ENCODE results near the gene SOX8. TPM values are rescaled to one million over a fixed set of nuclear protein-coding genes. Genes with fewer than 3 reads are reported as not detected.

The SOX8 gene
- polyA plus RNA-seq, 3 donors: not detected

DNA sequence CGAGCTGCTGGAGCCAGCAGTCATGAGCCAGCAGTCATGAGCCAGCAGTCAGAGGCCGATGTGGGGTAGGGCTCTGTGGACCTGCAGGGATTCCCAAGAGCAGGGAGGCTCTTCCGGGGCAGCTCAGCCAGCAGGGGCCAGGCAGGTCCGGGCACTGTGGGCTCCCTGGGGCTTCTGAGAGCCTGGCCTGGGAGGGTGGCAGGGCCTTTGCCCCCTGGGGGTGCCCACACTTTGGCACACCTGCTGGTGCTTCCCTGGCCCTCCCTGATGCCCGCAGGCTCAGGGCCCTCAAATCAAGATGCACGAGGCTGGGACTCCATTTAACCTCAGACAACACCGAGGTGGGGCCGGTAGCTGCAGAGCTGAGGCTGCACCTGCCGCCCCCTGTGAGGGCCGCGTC, 18.1 kb downstream of the SOX8 start:
- Histone ChIP-seq H3K36me3 (replicated peaks in 1 of 2; ENCODE audit: control insufficient read depth in 1 of 2, insufficient read depth in 2 of 2, low read length in 2 of 2) (no peaks in the 10 kb centered on the region), H3K9me3 (replicated peaks in 1 of 2; ENCODE audit: control insufficient read depth in 1 of 2, insufficient read depth in 1 of 2, low read length in 2 of 2) (peaks cover 12 to 20% of the 10 kb centered on the region in 2 donors), H3K4me1 (ENCODE audit: control insufficient read depth in 1 of 2, insufficient read depth in 2 of 2, low read length in 2 of 2) (no peaks in the 10 kb centered on the region), H3K9ac (ENCODE audit: insufficient read depth, low read length, poor library complexity, severe bottlenecking) (no peak overlapping the region), H3K27me3 (ENCODE audit: control insufficient read depth in 2 of 2, insufficient read depth in 2 of 2, low read length in 2 of 2) (peaks cover 0 to 18% of the 10 kb centered on the region in 2 donors), H3K27ac (ENCODE audit: low read depth in 1 of 2, low read length in 2 of 2) (no peak overlapping the region), H2AFZ (ENCODE audit: insufficient read depth, low read depth, low read length, poor library complexity, severe bottlenecking) (no peak overlapping the region), H3K4me2 (replicated peaks; ENCODE audit: extremely low read depth, low read length, poor library complexity, severe bottlenecking) (no peak overlapping the region), H3K79me2 (ENCODE audit: insufficient read depth, low read length) (no peaks in the 10 kb centered on the region), H4K20me1 (ENCODE audit: insufficient read depth, low read length) (no peaks in the 10 kb centered on the region), H3K4me3 (replicated peaks in 1 of 3; ENCODE audit: low read depth in 2 of 3, low read length in 3 of 3) (no peak overlapping the region)
- Mint-ChIP-seq H3K4me1 (no peaks in the 10 kb centered on the region), H3K9me3 (peaks cover 15 to 23% (median 20%) of the 10 kb centered on the region in 7 donors), H3K4me3 (no peak overlapping the region), H3K36me3 (no peaks in the 10 kb centered on the region), H3K27me3 (ENCODE audit: low read depth in 3 of 3) (peaks cover 26 to 39% (median 29%) of the 10 kb centered on the region in 3 donors), H3K27ac (no peak overlapping the region)
- TF ChIP-seq, protein P1, sequence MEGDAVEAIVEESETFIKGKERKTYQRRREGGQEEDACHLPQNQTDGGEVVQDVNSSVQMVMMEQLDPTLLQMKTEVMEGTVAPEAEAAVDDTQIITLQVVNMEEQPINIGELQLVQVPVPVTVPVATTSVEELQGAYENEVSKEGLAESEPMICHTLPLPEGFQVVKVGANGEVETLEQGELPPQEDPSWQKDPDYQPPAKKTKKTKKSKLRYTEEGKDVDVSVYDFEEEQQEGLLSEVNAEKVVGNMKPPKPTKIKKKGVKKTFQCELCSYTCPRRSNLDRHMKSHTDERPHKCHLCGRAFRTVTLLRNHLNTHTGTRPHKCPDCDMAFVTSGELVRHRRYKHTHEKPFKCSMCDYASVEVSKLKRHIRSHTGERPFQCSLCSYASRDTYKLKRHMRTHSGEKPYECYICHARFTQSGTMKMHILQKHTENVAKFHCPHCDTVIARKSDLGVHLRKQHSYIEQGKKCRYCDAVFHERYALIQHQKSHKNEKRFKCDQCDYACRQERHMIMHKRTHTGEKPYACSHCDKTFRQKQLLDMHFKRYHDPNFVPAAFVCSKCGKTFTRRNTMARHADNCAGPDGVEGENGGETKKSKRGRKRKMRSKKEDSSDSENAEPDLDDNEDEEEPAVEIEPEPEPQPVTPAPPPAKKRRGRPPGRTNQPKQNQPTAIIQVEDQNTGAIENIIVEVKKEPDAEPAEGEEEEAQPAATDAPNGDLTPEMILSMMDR (IDR thresholded peaks at IDR 0.05): no peak
- intact Hi-C loops (cut with micrococcal nuclease): loop anchor here in 1 of 2 donors (5.0 kb wide), 1 partner anchor 167 kb away; no protein-coding TSS in a partner anchor
- DNase-seq: no peak
- 94% methylated on average over 11 of the region's 11 CpGs for WGBS (ENCODE audit: insufficient coverage)

DNA sequence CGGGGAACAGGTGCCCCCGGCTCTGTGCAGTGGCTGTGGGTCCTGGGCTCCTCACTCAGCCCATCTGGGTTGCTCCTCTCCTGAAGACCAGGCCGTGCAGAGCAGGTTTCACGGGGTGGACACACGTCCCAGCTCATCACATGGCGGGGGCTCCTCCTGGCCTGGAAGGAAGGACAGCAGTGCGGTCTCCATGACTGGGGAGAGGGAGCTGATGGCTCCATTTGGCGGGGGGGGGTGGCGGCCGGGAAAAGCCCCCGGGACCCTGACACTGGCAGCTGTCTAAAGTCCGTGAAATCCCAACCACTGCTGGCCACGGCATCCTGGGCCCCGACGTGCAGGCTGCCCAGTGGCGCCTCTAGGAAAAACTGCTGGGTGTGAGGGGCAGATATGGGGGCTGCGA, 19.0 kb downstream of the SOX8 start:
- no peak for DNase-seq
- Histone ChIP-seq H3K4me2 (replicated peaks; ENCODE audit: extremely low read depth, low read length, poor library complexity, severe bottlenecking) (no peak overlapping the region), H3K9me3 (replicated peaks in 1 of 2; ENCODE audit: control insufficient read depth in 1 of 2, insufficient read depth in 1 of 2, low read length in 2 of 2) (peaks cover 3 to 11% of the 10 kb centered on the region in 2 donors), H3K9ac (ENCODE audit: insufficient read depth, low read length, poor library complexity, severe bottlenecking) (no peak overlapping the region), H3K36me3 (replicated peaks in 1 of 2; ENCODE audit: control insufficient read depth in 1 of 2, insufficient read depth in 2 of 2, low read length in 2 of 2) (no peaks in the 10 kb centered on the region), H3K4me3 (replicated peaks in 1 of 3; ENCODE audit: low read depth in 2 of 3, low read length in 3 of 3) (no peak overlapping the region), H3K79me2 (ENCODE audit: insufficient read depth, low read length) (no peaks in the 10 kb centered on the region), H3K4me1 (ENCODE audit: control insufficient read depth in 1 of 2, insufficient read depth in 2 of 2, low read length in 2 of 2) (no peaks in the 10 kb centered on the region), H3K27ac (ENCODE audit: low read depth in 1 of 2, low read length in 2 of 2) (no peak overlapping the region), H4K20me1 (ENCODE audit: insufficient read depth, low read length) (no peaks in the 10 kb centered on the region), H3K27me3 (ENCODE audit: control insufficient read depth in 2 of 2, insufficient read depth in 2 of 2, low read length in 2 of 2) (peaks cover 0 to 18% of the 10 kb centered on the region in 2 donors), H2AFZ (ENCODE audit: insufficient read depth, low read depth, low read length, poor library complexity, severe bottlenecking) (no peak overlapping the region)
- Mint-ChIP-seq H3K36me3 (no peaks in the 10 kb centered on the region), H3K9me3 (peaks cover 6 to 14% (median 10%) of the 10 kb centered on the region in 7 donors), H3K27me3 (ENCODE audit: low read depth in 3 of 3) (peaks cover 26 to 32% (median 29%) of the 10 kb centered on the region in 3 donors), H3K4me1 (no peaks in the 10 kb centered on the region), H3K4me3 (no peak overlapping the region), H3K27ac (no peak overlapping the region)
- TF ChIP-seq, protein P1 (IDR thresholded peaks at IDR 0.05): no peak
- intact Hi-C loops (cut with micrococcal nuclease): loop anchor here in 1 of 2 donors (5.0 kb wide), 1 partner anchor 168 kb away; no protein-coding TSS in a partner anchor
- WGBS (ENCODE audit: insufficient coverage): 91% methylated on average over 13 of the region's 17 CpGs
